ENCODE measurements around the gene NUTM2F. TPM values are rescaled to one million over a fixed set of nuclear protein-coding genes. Genes with fewer than 3 reads are reported as not detected.
A peak's percentile ranks its signal among the peaks of the same experiment; 100 is the strongest.
"Not testable (repeated sequence)": the region's sequence is repeated elsewhere in the genome, so short reads cannot be mapped to it uniquely, and the experiment has no call there.

NUTM2F gene, protein sequence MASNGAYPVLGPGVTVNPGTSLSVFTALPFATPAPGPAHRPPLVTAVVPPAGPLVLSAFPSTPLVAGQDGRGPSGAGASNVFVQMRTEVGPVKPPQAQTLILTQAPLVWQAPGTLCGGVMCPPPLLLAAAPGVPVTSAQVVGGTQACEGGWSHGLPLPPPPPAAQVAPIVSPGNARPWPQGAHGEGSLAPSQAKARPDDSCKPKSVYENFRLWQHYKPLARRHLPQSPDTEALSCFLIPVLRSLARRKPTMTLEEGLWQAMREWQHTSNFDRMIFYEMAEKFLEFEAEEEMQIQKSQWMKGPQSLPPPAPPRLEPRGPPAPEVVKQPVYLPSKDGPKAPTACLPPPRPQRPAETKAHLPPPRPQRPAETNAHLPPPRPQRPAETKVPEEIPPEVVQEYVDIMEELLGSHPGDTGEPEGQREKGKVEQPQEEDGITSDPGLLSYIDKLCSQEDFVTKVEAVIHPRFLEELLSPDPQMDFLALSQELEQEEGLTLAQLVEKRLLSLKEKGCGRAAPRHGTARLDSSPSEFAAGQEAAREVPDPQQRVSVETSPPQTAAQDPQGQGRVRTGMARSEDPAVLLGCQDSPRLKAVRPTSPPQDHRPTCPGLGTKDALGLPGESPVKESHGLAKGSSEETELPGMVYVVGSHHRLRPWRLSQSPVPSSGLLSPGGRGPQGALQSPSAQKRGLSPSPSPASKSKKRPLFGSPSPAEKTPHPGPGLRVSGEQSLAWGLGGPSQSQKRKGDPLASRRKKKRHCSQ
- total RNA-seq: not detected
- total RNA-seq: 0 reads per million in 2 donors

GRCh38 chr9:94328544-94328943, at the start of gene NUTM2F:
TSS of gene NUTM2F (minus strand) at chr9:94328644. CDS start at chr9:94328623, 21 bp downstream.
- H3K36me3 Mint-ChIP-seq (ENCODE audit: low read depth): not testable (repeated sequence)

GRCh38 chr9:94375197-94375596, 46.8 kb upstream of the NUTM2F start:
- Mint-ChIP-seq H3K27ac (peak overlapping the region; percentile 59), H3K4me3 (peak overlapping the region; percentile 82)
- H3K27me3 Mint-ChIP-seq; H3K36me3 Mint-ChIP-seq (ENCODE audit: low read depth); DNase-seq; H3K9me3 ChIP-seq (ENCODE audit: control insufficient read depth, low read length, poor library complexity, severe bottlenecking); H3K4me1 Mint-ChIP-seq: not testable (repeated sequence)
- ATAC-seq: peak; percentile 12

More at GRCh38 chr9:94328544-94328943, at the start of gene NUTM2F:
- not testable (repeated sequence) for H3K27me3 Mint-ChIP-seq; H3K4me3 Mint-ChIP-seq; DNase-seq; H3K4me1 Mint-ChIP-seq; H3K9me3 ChIP-seq (ENCODE audit: control insufficient read depth, low read length, poor library complexity, severe bottlenecking); ATAC-seq; H3K27ac Mint-ChIP-seq

DNA sequence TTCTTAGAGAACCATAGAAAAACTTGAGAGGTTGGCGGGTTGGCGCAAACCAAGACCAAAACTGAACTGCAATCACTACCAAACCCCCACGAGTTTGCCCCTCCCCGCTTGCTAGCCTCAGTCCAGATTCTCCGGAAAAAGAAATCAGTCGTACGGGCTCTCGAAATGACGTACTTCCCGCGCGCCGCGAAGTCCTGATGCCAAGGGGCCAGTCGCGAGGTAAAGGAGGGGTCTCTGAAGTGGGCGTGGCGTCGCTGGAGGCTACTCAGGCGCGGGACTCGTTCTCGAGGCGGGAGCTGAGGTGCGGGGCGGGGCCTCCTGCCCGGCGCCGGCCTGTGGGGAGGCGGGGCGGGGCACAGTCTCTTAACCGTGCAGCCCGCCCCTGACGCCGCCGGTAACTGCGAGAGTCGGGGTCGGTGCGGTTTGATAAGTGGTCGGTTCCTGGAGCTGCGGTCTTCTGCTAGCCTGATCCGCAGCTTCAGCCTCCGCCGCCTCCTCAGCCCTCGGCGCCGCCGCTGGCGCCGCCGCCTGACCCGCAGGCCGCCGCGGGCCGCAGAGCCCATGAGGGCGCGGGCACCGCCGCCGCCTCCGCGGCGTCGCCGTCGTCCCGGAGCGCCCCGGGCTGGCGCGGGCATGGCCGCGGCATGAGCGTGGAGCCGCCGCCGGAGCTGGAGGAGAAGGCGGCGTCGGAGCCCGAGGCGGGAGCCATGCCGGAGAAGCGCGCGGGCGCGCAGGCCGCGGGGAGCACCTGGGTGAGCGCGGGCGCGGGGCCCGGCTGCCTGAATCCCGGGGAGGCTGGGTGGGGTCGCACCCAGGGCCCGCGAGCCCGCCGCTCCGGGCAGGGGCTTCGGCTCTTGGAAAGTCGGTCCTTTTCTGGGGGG, 46.0 kb upstream of the NUTM2F start:
- not testable (repeated sequence) for H3K4me1 Mint-ChIP-seq; H3K27me3 Mint-ChIP-seq; H3K9me3 ChIP-seq (ENCODE audit: control insufficient read depth, low read length, poor library complexity, severe bottlenecking); H3K36me3 Mint-ChIP-seq (ENCODE audit: low read depth)
- H3K4me3 Mint-ChIP-seq: peak overlapping the region; percentile 85
- ATAC-seq (peak; percentile 98), DNase-seq (peak; percentile 77 to 89 (median 88))
- H3K27ac Mint-ChIP-seq: peak overlapping the region; percentile 79

DNA sequence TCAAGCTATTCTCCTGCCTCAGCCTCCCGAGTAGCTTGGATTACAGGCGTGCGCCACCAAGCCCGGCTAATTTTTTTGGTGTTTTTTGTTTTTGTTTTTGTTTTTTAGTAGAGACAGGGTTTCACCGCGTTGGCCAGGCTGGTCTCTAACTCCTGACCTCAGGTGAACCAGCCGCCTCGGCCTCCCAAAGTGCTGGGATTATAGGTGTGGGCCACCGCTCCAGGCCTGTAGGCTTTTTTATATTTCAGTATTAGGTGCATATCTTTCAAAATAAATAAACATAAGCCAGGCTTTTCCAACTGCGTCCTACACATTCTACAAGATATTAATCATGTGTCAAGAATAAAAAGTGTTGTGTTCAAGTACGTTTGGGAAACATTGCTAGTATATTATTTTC, 45.3 kb upstream of the NUTM2F start:
- not testable (repeated sequence) for ATAC-seq; DNase-seq; H3K36me3 Mint-ChIP-seq (ENCODE audit: low read depth); H3K4me1 Mint-ChIP-seq; H3K27me3 Mint-ChIP-seq; H3K9me3 ChIP-seq (ENCODE audit: control insufficient read depth, low read length, poor library complexity, severe bottlenecking)
- peak overlapping the region; percentile 85 for H3K4me3 Mint-ChIP-seq
- peak overlapping the region; percentile 79 for H3K27ac Mint-ChIP-seq

GRCh38 chr9:94370266-94370665, 41.8 kb upstream of the NUTM2F start:
- not testable (repeated sequence) for ATAC-seq; H3K4me3 Mint-ChIP-seq; H3K36me3 Mint-ChIP-seq (ENCODE audit: low read depth); H3K9me3 ChIP-seq (ENCODE audit: control insufficient read depth, low read length, poor library complexity, severe bottlenecking); DNase-seq; H3K27me3 Mint-ChIP-seq; H3K4me1 Mint-ChIP-seq; H3K27ac Mint-ChIP-seq

GRCh38 chr9:94364093-94364614, 35.7 kb upstream of the NUTM2F start:
- not testable (repeated sequence) for H3K36me3 Mint-ChIP-seq (ENCODE audit: low read depth); H3K4me1 Mint-ChIP-seq; H3K9me3 ChIP-seq (ENCODE audit: control insufficient read depth, low read length, poor library complexity, severe bottlenecking); H3K4me3 Mint-ChIP-seq; H3K27me3 Mint-ChIP-seq; ATAC-seq; H3K27ac Mint-ChIP-seq; DNase-seq

GRCh38 chr9:94357158-94357557, 28.7 kb upstream of the NUTM2F start:
- not testable (repeated sequence) for H3K27ac Mint-ChIP-seq; H3K4me1 Mint-ChIP-seq; ATAC-seq; H3K9me3 ChIP-seq (ENCODE audit: control insufficient read depth, low read length, poor library complexity, severe bottlenecking); H3K36me3 Mint-ChIP-seq (ENCODE audit: low read depth); H3K4me3 Mint-ChIP-seq; H3K27me3 Mint-ChIP-seq; DNase-seq

DNA sequence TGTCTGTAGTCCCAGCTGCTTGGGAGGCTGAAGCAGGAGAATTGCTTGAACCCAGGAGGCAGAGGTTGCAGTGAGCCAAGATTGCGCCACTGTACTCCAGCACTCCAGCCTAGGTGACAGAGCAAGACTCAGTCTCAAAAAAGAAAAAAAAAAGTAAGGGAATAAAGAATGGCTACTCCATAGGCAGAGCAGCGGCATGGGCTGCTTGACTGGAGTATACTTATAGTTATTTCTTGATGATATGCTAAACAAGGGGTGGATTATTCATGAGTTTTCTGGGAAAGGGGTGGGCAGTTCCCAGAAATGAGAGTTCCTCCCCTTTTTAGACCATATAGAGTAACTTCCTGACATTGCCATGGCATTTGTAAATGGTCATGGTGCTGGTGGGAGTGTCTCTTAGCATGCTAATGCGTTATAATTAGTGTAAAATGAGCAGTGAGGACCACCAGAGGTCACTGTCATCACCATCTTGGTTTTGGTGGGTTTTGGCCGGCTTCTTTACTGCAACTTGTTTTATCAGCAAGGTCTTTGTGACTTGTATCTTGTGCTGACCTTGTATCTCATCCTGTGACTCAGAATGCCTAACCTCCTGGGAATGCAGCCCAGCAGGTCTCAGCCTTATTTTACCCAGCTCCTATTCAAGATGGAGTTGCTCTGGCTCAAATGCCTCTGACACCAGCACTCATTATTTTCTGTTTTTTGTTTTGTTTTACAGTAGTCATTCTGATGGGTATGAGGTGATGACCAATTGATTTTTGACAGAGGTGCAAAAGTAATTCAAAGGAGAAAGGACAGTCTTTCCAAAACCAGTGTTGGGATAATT, 23.7 kb upstream of the NUTM2F start:
- H3K4me3 Mint-ChIP-seq; H3K9me3 ChIP-seq (ENCODE audit: control insufficient read depth, low read length, poor library complexity, severe bottlenecking); DNase-seq; H3K4me1 Mint-ChIP-seq; ATAC-seq; H3K27me3 Mint-ChIP-seq; H3K36me3 Mint-ChIP-seq (ENCODE audit: low read depth); H3K27ac Mint-ChIP-seq: not testable (repeated sequence)

GRCh38 chr9:94348754-94349153, 20.3 kb upstream of the NUTM2F start:
- not testable (repeated sequence) for ATAC-seq; H3K4me1 Mint-ChIP-seq; H3K4me3 Mint-ChIP-seq; H3K36me3 Mint-ChIP-seq (ENCODE audit: low read depth); H3K9me3 ChIP-seq (ENCODE audit: control insufficient read depth, low read length, poor library complexity, severe bottlenecking); DNase-seq; H3K27ac Mint-ChIP-seq; H3K27me3 Mint-ChIP-seq

DNA sequence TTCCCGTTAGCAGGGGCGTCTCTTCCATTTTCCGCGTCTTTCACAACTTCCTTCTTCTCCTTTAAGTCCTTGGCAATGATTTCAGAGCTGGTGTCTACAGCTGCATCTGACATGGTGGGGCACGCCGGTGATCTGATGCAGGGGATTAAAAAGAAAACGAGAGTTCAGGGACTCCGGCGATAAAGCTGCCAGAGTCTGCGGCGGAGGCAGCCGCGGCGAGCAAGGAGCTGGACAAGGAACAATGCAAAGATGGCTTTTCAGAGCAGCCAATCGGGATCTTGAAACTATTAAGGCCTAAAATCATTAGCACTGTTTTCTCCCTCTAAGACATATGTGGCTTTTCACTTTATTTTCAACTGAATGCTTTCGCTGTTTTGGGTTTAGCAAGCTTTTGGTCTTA, 19.0 kb upstream of the NUTM2F start:
- not testable (repeated sequence) for H3K4me3 Mint-ChIP-seq; ATAC-seq; H3K9me3 ChIP-seq (ENCODE audit: control insufficient read depth, low read length, poor library complexity, severe bottlenecking); H3K36me3 Mint-ChIP-seq (ENCODE audit: low read depth); H3K27me3 Mint-ChIP-seq; H3K4me1 Mint-ChIP-seq; DNase-seq; H3K27ac Mint-ChIP-seq

DNA sequence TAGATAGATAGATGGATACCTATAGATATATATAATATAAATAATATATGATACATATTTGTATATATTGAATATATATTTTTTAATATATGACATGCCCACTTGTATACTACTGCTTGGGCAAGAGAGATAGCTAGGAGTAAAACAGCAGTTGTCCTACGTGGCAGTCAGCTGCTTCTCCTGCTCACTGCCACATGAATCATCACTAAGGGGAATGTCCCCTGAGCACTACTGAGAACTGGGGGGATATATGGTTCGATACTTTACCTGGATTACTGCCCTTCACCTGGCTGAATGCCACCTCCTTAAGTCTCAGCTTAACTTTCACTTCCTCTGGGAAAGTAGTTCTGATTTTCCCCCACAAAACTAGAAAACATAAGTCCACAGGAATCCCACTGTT, 13.3 kb upstream of the NUTM2F start:
- not testable (repeated sequence) for H3K4me3 Mint-ChIP-seq; H3K9me3 ChIP-seq (ENCODE audit: control insufficient read depth, low read length, poor library complexity, severe bottlenecking); ATAC-seq; H3K4me1 Mint-ChIP-seq; DNase-seq; H3K27me3 Mint-ChIP-seq; H3K27ac Mint-ChIP-seq; H3K36me3 Mint-ChIP-seq (ENCODE audit: low read depth)

DNA sequence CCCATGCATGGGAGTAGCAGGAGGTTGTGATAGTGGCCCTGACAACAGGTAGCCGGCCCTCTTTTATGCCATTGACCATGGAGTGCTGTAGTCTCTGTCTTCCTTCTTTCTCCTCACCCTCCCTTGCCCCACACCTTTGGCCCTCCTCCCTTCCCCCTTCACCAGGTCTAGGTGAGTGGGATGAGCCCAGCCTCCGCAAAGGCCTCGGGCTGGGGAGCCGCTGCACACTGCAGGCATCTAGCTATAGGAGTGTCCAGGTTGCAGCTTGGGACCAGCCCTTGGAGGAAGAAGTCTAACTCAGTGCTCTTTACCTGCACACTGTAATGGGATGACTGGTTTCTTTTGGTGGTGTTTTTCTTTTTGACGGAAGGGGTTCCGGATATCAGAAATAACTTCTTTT, 12.3 kb upstream of the NUTM2F start:
- not testable (repeated sequence) for H3K27ac Mint-ChIP-seq, ATAC-seq

More for the DNA sequence above, 12.3 kb upstream of the NUTM2F start:
- H3K9me3 ChIP-seq (ENCODE audit: control insufficient read depth, low read length, poor library complexity, severe bottlenecking); H3K27me3 Mint-ChIP-seq; H3K4me1 Mint-ChIP-seq; DNase-seq; H3K4me3 Mint-ChIP-seq; H3K36me3 Mint-ChIP-seq (ENCODE audit: low read depth): not testable (repeated sequence)
